ENCODE data around the gene LRIG2. TPM values are rescaled to one million over a fixed set of nuclear protein-coding genes. Genes with fewer than 3 reads are reported as not detected.

The LRIG2 gene
- total and polyA plus RNA-seq, 2 experiments from 2014 or later = 10.0 to 40.4 TPM

DNA sequence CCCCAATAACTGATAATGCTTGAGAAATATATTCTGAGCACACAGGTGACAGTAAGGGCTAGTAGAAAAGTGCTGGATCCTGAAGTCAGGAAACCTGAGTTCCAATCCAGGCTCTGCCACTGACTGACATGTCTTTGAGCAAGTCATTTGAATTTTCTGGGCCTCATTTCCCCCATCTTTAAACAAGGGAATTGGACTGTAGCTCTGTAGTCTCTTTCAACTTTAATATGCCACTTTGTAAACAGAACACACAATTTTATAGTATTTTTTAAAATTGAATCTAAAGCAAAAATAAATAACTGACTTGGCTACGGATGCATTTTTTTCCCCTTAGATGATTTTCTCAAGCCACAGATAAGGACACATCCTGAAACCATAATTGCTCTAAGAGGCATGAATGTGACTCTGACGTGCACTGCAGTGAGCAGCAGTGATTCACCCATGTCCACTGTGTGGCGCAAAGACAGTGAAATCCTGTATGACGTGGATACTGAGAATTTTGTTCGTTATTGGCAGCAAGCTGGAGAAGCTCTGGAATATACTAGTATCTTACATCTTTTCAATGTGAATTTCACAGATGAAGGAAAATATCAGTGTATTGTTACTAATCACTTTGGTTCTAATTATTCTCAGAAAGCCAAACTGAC is 37.0 kb downstream of the LRIG2 start:
- H3K27ac Mint-ChIP-seq = no peak overlapping the region

More for the DNA sequence above, 37.0 kb downstream of the LRIG2 start:
- no peaks in the 10 kb centered on the region for H3K27me3 Mint-ChIP-seq (ENCODE audit: insufficient read depth, low read depth, poor library complexity)
- TF ChIP-seq REST (IDR thresholded peaks at IDR 0.05; ENCODE audit: unreplicated experiment) (no peak), ZNF462 (CRISPR knock-in tag; IDR thresholded peaks at IDR 0.05) (no peak), EZH2phosphoT487 (IDR thresholded peaks at IDR 0.05; ENCODE audit: unreplicated experiment) (no peak), EZH2 (IDR thresholded peaks at IDR 0.05; ENCODE audit: low read depth, unreplicated experiment) (no peak), CREB1 (CRISPR knock-in tag; IDR thresholded peaks at IDR 0.05; ENCODE audit: low read depth) (no peak), POLR2AphosphoS5 (IDR thresholded peaks at IDR 0.05; ENCODE audit: low read depth) (no peak), STAT1 (IDR thresholded peaks at IDR 0.05; ENCODE audit: unreplicated experiment) (no peak), ZNF331 (CRISPR knock-in tag; IDR thresholded peaks at IDR 0.05; ENCODE audit: low read depth) (no peak), ZNF114 (CRISPR knock-in tag; IDR thresholded peaks at IDR 0.05) (no peak), NANOG (IDR thresholded peaks at IDR 0.05; ENCODE audit: borderline replicate concordance) (no peak), JUNB (IDR thresholded peaks at IDR 0.05; ENCODE audit: unreplicated experiment) (no peak)
- TF ChIP-seq, protein P1, sequence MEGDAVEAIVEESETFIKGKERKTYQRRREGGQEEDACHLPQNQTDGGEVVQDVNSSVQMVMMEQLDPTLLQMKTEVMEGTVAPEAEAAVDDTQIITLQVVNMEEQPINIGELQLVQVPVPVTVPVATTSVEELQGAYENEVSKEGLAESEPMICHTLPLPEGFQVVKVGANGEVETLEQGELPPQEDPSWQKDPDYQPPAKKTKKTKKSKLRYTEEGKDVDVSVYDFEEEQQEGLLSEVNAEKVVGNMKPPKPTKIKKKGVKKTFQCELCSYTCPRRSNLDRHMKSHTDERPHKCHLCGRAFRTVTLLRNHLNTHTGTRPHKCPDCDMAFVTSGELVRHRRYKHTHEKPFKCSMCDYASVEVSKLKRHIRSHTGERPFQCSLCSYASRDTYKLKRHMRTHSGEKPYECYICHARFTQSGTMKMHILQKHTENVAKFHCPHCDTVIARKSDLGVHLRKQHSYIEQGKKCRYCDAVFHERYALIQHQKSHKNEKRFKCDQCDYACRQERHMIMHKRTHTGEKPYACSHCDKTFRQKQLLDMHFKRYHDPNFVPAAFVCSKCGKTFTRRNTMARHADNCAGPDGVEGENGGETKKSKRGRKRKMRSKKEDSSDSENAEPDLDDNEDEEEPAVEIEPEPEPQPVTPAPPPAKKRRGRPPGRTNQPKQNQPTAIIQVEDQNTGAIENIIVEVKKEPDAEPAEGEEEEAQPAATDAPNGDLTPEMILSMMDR (conservative IDR thresholded peaks at IDR 0.05; ENCODE audit: low read depth in 2 of 2) = no peak
- TF ChIP-seq, protein P2, sequence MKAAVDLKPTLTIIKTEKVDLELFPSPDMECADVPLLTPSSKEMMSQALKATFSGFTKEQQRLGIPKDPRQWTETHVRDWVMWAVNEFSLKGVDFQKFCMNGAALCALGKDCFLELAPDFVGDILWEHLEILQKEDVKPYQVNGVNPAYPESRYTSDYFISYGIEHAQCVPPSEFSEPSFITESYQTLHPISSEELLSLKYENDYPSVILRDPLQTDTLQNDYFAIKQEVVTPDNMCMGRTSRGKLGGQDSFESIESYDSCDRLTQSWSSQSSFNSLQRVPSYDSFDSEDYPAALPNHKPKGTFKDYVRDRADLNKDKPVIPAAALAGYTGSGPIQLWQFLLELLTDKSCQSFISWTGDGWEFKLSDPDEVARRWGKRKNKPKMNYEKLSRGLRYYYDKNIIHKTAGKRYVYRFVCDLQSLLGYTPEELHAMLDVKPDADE (IDR thresholded peaks at IDR 0.05) = no peak
- peaks cover 75% of the 10 kb centered on the region for H3K36me3 ChIP-seq (ENCODE audit: insufficient read depth)
- H3K9me2 ChIP-seq (ENCODE audit: insufficient read depth) = no peaks in the 10 kb centered on the region
- H3K9me3 Mint-ChIP-seq = no peaks in the 10 kb centered on the region
- H3K36me3 Mint-ChIP-seq (ENCODE audit: low read depth) = peaks cover 88% of the 10 kb centered on the region
- no peak overlapping the region for H3K4me3 Mint-ChIP-seq
- H4K20me1 ChIP-seq (replicated peaks; ENCODE audit: insufficient read depth) = peaks cover 14% of the 10 kb centered on the region
- ATAC-seq (no peak), DNase-seq (ENCODE audit: low spot score) (no peak)
- no peak overlapping the region for H3K4me2 ChIP-seq
- H3K27me3 ChIP-seq (ENCODE audit: insufficient read depth) = no peaks in the 10 kb centered on the region
- no peak overlapping the region for H3K27ac ChIP-seq (ENCODE audit: low read depth)
- no peaks in the 10 kb centered on the region for H3K79me2 ChIP-seq (replicated peaks; ENCODE audit: insufficient read depth)
- no peaks in the 10 kb centered on the region for H3K4me1 ChIP-seq (ENCODE audit: insufficient read depth)
- no peaks in the 10 kb centered on the region for H3K4me1 Mint-ChIP-seq
- H3K4me3 ChIP-seq = no peak overlapping the region
- H2AFZ ChIP-seq = no peak overlapping the region
- peaks cover 7% of the 10 kb centered on the region; the same call in 1 of the 2 replicates for H3F3A ChIP-seq (replicated peaks; ENCODE audit: low read depth)
